NCI-H774 (cell line): Measurements from ENCODE around the gene LSM14B.

Source experiments
- DNase-seq: peaks from one replicate; lab custom pipeline; 2025; lab: John Stamatoyannopoulos, UW

Gene LSM14B

GRCh38 chr20:62133051-62133845, 11.0 kb downstream of the LSM14B start:
- DNase-seq = no peak

- no peak for DNase-seq
Measured at GRCh38 chr20:62133864-62134263, 11.6 kb downstream of the LSM14B start.

- no peak for DNase-seq
Measured at GRCh38 chr20:62134735-62135231, 12.5 kb downstream of the LSM14B start.

GRCh38 chr20:62135573-62136266, 13.4 kb downstream of the LSM14B start:
- no peak for DNase-seq

- no peak for DNase-seq
Measured at GRCh38 chr20:62136283-62137091, 14.2 kb downstream of the LSM14B start.

- DNase-seq = no peak
Measured at GRCh38 chr20:62137092-62137384, 14.8 kb downstream of the LSM14B start.

- no peak for DNase-seq
Measured at GRCh38 chr20:62137478-62138203, 15.4 kb downstream of the LSM14B start.

- no peak for DNase-seq
Measured at GRCh38 chr20:62138204-62138543, 15.9 kb downstream of the LSM14B start.

- no peak for DNase-seq
Measured at GRCh38 chr20:62138912-62139311, 16.6 kb downstream of the LSM14B start.

- no peak for DNase-seq
Measured at GRCh38 chr20:62139636-62140035, 17.4 kb downstream of the LSM14B start.

- DNase-seq = no peak
Measured at GRCh38 chr20:62141043-62141396, 18.7 kb downstream of the LSM14B start.

GRCh38 chr20:62141397-62142251, 19.3 kb downstream of the LSM14B start:
- DNase-seq = no peak

- DNase-seq = no peak
Measured at GRCh38 chr20:62142252-62143080, 20.2 kb downstream of the LSM14B start.

- DNase-seq = peak; percentile 86
Measured at GRCh38 chr20:62143081-62143956, 21.0 kb downstream of the LSM14B start, which contains the start of the genes PSMA7 and SS18L1. PSMA7 (minus strand) TSS chr20:62143394; CDS start chr20:62143303, 91 bp downstream. SS18L1 (plus strand) TSS chr20:62143769; CDS start chr20:62143821, 52 bp downstream.

GRCh38 chr20:62143957-62144825, 21.9 kb downstream of the LSM14B start:
- no peak for DNase-seq

- no peak for DNase-seq
Measured at GRCh38 chr20:62145688-62146018, 23.4 kb downstream of the LSM14B start.

GRCh38 chr20:62146019-62146755, 23.9 kb downstream of the LSM14B start:
- DNase-seq = no peak

- DNase-seq = no peak
Measured at GRCh38 chr20:62147125-62147524, 24.9 kb downstream of the LSM14B start.
